HepG2 (cell line): ENCODE results near the gene GLRB. TPM values are rescaled to one million over a fixed set of nuclear protein-coding genes. Genes with fewer than 3 reads are reported as not detected.

Experiments used
- ATAC-seq: fragments of 200-7000 bp; cut with Tn5 transposase; 3 replicates; pipeline ENCODE4 v1.9.1; 2020; ENCODE audit warnings: mild to moderate bottlenecking, moderate library complexity
- BruUV-seq: library from RNA; stranded (reverse); fragments of 400-500 nt; replicated peaks from 2 replicates; lab custom pipeline; 2021; lab: Mats Ljungman, UMichigan
- CTCF ChIA-PET: fragments of 300-600 bp; formaldehyde crosslinking; extraction: SDS; loops from one replicate; lab custom pipeline; 2021; ENCODE audit warnings: low total read pairs, inconsistent platforms, low intra/inter-chr PET ratio; lab: Yijun Ruan, JAX
- POLR2A ChIA-PET: fragments of 350-600 bp; sonication (Branson Sonifier 250); formaldehyde crosslinking; loops from one replicate; lab custom pipeline; 2020; ENCODE audit warnings: antibody characterized with exemption, inconsistent platforms; lab: Yijun Ruan, JAX
- DNase-seq: peaks from one replicate; pipeline ENCODE4 v3.0.0-alpha.2; 2015; ENCODE audit warnings: low spot score
- FAIRE-seq: peaks from 3 replicates; lab custom pipeline; 2011; peaks lifted over from hg19 to GRCh38; lab: Jason Lieb, UNC
- H2AFZ ChIP-seq: one replicate; pipeline ENCODE4 v1.6.1; 2011; ENCODE audit warnings: low read length, inconsistent platforms
- H3K27ac ChIP-seq: fragments of 300-600 bp; 3 replicates; pipeline ENCODE4 v1.8.0; 2011; ENCODE audit warnings: mixed run types, mild to moderate bottlenecking, mixed read lengths, low read length, inconsistent platforms; ENCODE audit not compliant: insufficient read depth; ENCODE audit errors: extremely low read length
- H3K27me3 ChIP-seq, 2 experiments: fragments of 200-600 bp in 1 of 2; 2 replicates in 1 of 2; 3 replicates in 1 of 2; pipeline versions ENCODE4 v1.6.0 to v1.8.0; 2011; ENCODE audit warnings: low read length in 2 of 2, mild to moderate bottlenecking in 2 of 2, moderate library complexity in 2 of 2, inconsistent platforms in 1 of 2; ENCODE audit not compliant: insufficient read depth in 2 of 2, control insufficient read depth in 1 of 2
- H3K36me3 ChIP-seq, 2 experiments: fragments of 200-600 bp in 1 of 2; replicated peaks in 1 of 2; 2 replicates in 1 of 2; 3 replicates in 1 of 2; pipeline versions ENCODE4 v1.5.1 to v1.8.0; 2011; ENCODE audit warnings: low read length in 2 of 2, inconsistent platforms in 1 of 2; ENCODE audit not compliant: insufficient read depth in 2 of 2, control insufficient read depth in 1 of 2
- H3K4me1 ChIP-seq: 2 replicates; pipeline ENCODE4 v1.5.1; 2012; ENCODE audit warnings: low read length, inconsistent platforms; ENCODE audit not compliant: insufficient read depth
- H3K4me2 ChIP-seq: 2 replicates; pipeline ENCODE4 v1.6.0; 2011; ENCODE audit warnings: low read depth, low read length, inconsistent platforms
- H3K4me3 ChIP-seq, 3 experiments: fragments of 200-600 bp in 1 of 3; sonication (generic), shearing (Covaris generic) in 1 of 3; replicated peaks in 1 of 3; 2 replicates each; pipeline ENCODE4 v1.5.1; 2011 to 2016; ENCODE audit warnings: low read length in 3 of 3, inconsistent platforms in 2 of 3, low read depth in 2 of 3, mild to moderate bottlenecking in 2 of 3, control low read depth in 1 of 3, mixed read lengths in 1 of 3; ENCODE audit not compliant: insufficient read depth in 1 of 3
- H3K79me2 ChIP-seq: one replicate; pipeline ENCODE4 v1.6.1; 2011; ENCODE audit warnings: low read length, inconsistent platforms; ENCODE audit not compliant: insufficient read depth
- H3K9ac ChIP-seq: 2 replicates; pipeline ENCODE4 v1.6.0; 2011; ENCODE audit warnings: mild to moderate bottlenecking, low read depth, low read length, inconsistent platforms; ENCODE audit not compliant: insufficient read depth
- H3K9me3 ChIP-seq: 2 replicates; pipeline ENCODE4 v1.5.1; 2012; ENCODE audit warnings: mild to moderate bottlenecking, low read length
- H4K20me1 ChIP-seq: 2 replicates; pipeline ENCODE4 v1.6.0; 2011; ENCODE audit warnings: inconsistent platforms, mild to moderate bottlenecking, low read length, moderate library complexity; ENCODE audit not compliant: insufficient read depth
- CENPT ChIP-seq: sonication (generic); formaldehyde crosslinking; IDR thresholded peaks from 2 replicates; pipeline ENCODE4 v1.8.0; 2022; ENCODE audit warnings: low read depth, mild to moderate bottlenecking, moderate library complexity, missing genetic modification reagents
- CENPX ChIP-seq: sonication (generic); formaldehyde crosslinking; IDR thresholded peaks from 2 replicates; pipeline ENCODE4 v1.9.0; 2021; ENCODE audit warnings: mild to moderate bottlenecking, missing genetic modification reagents, moderate library complexity
- HHEX ChIP-seq: IDR thresholded peaks from 2 replicates; pipeline ENCODE4 v1.6.1; 2016; ENCODE audit warnings: control low read depth
- HNRNPH1 ChIP-seq: fragments of 200-400 bp; formaldehyde crosslinking; optimal IDR thresholded peaks from 2 replicates; pipeline ENCODE3; 2017; ENCODE audit warnings: mild to moderate bottlenecking, low read depth, low read length
- NAIF1 ChIP-seq: sonication (generic); formaldehyde crosslinking; IDR thresholded peaks from 2 replicates; pipeline ENCODE4 v1.5.0; 2020; ENCODE audit warnings: mild to moderate bottlenecking, missing genetic modification reagents, borderline replicate concordance
- ONECUT2 ChIP-seq: sonication (generic); formaldehyde crosslinking; IDR thresholded peaks from 2 replicates; pipeline ENCODE4 v1.4.0; 2020; ENCODE audit warnings: missing genetic modification reagents
- SMC3 ChIP-seq: IDR thresholded peaks from 2 replicates; pipeline ENCODE4 v1.6.1; 2011; ENCODE audit warnings: low read length, improper control_type of control experiment
- SMYD3 ChIP-seq: sonication (generic); formaldehyde crosslinking; IDR thresholded peaks from 2 replicates; pipeline ENCODE4 v1.8.1; 2023; ENCODE audit warnings: mild to moderate bottlenecking, missing genetic modification reagents
- SRSF4 ChIP-seq: fragments of 200-400 bp; formaldehyde crosslinking; IDR thresholded peaks from one replicate; pipeline ENCODE4 v1.6.1; 2018; ENCODE audit warnings: mild to moderate bottlenecking, low read depth, low read length, moderate library complexity; ENCODE audit not compliant: poor library complexity, severe bottlenecking
- ZNF292 ChIP-seq: sonication (generic); formaldehyde crosslinking; IDR thresholded peaks from 2 replicates; pipeline ENCODE4 v1.8.1; 2022; ENCODE audit warnings: mild to moderate bottlenecking, low read depth, missing genetic modification reagents, borderline replicate concordance
- ZNF629 ChIP-seq: sonication (generic); formaldehyde crosslinking; conservative IDR thresholded peaks from 2 replicates; pipeline ENCODE4 v1.5.0; 2020; ENCODE audit warnings: missing genetic modification reagents
- ZNF713 ChIP-seq: sonication (generic); formaldehyde crosslinking; IDR thresholded peaks from 2 replicates; pipeline ENCODE4 v1.4.0; 2020; ENCODE audit warnings: mild to moderate bottlenecking, missing genetic modification reagents
- WGBS: methylation state at CpG from one replicate; pipeline ENCODE4 v1.1.6; 2017; ENCODE audit warnings: low lambda C conversion rate; 5-methylcytosine and 5-hydroxymethylcytosine counted together
- in situ Hi-C: cut with HindIII; loops from 2 replicates; pipeline ENCODE4 v1.10.0; 2017; ENCODE audit warnings: low pct_unique_long_range_greater_than_20kb; ENCODE audit not compliant: extremely low pct_ligation_motif_present
- intact Hi-C: fragments of 100-400 bp; cut with micrococcal nuclease; formaldehyde crosslinking; loops from one replicate; pipeline ENCODE4 v1.10.0; 2022; ENCODE audit not compliant: unreplicated experiment
- polyA plus RNA-seq, 8 experiments: library from polyadenylated mRNA; depleted of rRNA in 3 of 8; stranded (reverse) in 7 of 8; unstranded in 1 of 8; fragments of >200 nt; fragmentation: Illumina TruSeq in 4 of 8; extraction: Trizol in 4 of 8; gene quantifications; 2 replicates each; pipeline versions ENCODE4 v1.2.1 to v1.2.3, GENCODE V29; 2011 to 2016; ENCODE audit warnings: low read depth in 4 of 8, missing spikeins in 1 of 8, mixed read lengths in 1 of 8; ENCODE audit not compliant: insufficient read depth in 1 of 8
- total RNA-seq, 5 experiments: library from RNA; depleted of rRNA; stranded (reverse); fragments of >200 nt; fragmentation: Illumina TruSeq; extraction: Trizol; gene quantifications; 2 replicates each; pipeline ENCODE4 v1.2.3, GENCODE V29; 2016; ENCODE audit warnings: low read depth in 1 of 5
- TF ChIP-seq, protein P1 (sequence below): sonication (generic); formaldehyde crosslinking; IDR thresholded peaks from 2 replicates; pipeline ENCODE4 v1.4.0; 2020; ENCODE audit warnings: missing genetic modification reagents
- TF ChIP-seq, protein P2 (sequence below): sonication (generic); formaldehyde crosslinking; IDR thresholded peaks from 2 replicates; pipeline ENCODE4 v1.4.0; 2020; ENCODE audit warnings: mild to moderate bottlenecking, missing genetic modification reagents
- TF ChIP-seq, protein P3 (sequence below): sonication (generic); formaldehyde crosslinking; IDR thresholded peaks from 2 replicates; pipeline ENCODE4 v1.5.0; 2020; ENCODE audit warnings: mild to moderate bottlenecking, missing genetic modification reagents, moderate library complexity

Gene GLRB
- total and polyA plus RNA-seq, 2 of the 13 experiments (the other 11 are each of a cell fraction or from before 2014, with no cell fraction given) = 0.17 to 0.24 TPM

DNA sequence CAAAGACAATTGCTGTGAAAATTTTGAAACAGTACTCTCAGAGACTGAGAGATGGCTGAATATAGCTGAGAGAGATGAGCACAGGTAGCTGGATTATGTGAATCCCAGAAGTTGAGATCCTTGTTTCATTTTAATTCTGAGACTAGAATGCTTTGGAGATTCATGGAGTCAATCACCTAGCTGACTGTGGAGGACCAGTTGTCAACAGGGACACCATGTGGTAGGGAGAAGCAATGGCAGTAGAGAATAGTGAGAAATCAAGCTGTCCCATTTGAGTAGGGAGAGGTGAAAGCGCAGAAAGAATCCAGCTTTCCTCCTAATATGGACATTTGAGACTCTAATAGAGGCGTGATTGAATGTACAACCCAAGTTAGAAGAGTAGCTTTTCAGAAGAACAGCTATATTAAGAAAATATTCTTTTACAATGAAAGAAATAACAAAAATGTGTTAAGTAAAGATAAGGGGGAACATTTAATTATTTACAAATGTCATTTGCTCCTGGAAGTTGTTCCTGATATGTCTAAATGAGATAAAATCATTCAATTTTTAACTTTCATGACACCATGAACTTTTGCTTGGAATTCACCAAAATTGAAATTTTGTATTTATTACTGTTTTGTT is 30.3 kb upstream of the GLRB start:
- no TSS peak for BruUV-seq
- no peak overlapping the region for H3K9ac ChIP-seq
- H3K4me3 ChIP-seq = no peak overlapping the region
- 34% methylated on average over 2 of the region's 2 CpGs for WGBS
- no peaks in the 10 kb centered on the region for H3K9me3 ChIP-seq
- POLR2A ChIA-PET = interaction anchor here (0.7 kb wide), 1 partner anchor 76 kb away, joined by 3 read pairs; no protein-coding TSS in a partner anchor
- FAIRE-seq (peak; percentile 79), DNase-seq (peak; percentile 47), ATAC-seq (peak; percentile 96)
- H3K4me2 ChIP-seq = no peak overlapping the region
- no peak overlapping the region for H2AFZ ChIP-seq
- H3K4me1 ChIP-seq = no peaks in the 10 kb centered on the region
- intact Hi-C loops (loop anchor here (1.0 to 10.0 kb wide), 5 partner anchors 63 to 570 kb away; partner anchors contain the start of gene PDGFC), in situ Hi-C loops (loop anchor here (5.0 kb wide), 1 partner anchor 568 kb away; no protein-coding TSS in a partner anchor)
- no peaks in the 10 kb centered on the region for H4K20me1 ChIP-seq
- H3K27ac ChIP-seq = no peak overlapping the region
- 0 out of 5 replicates have a peak, but pooled peaks cover 0 to 3% of the 10 kb centered on the region in 2 experiments for H3K27me3 ChIP-seq
- no peaks in the 10 kb centered on the region for H3K36me3 ChIP-seq
- no peaks in the 10 kb centered on the region for H3K79me2 ChIP-seq
- CTCF ChIA-PET = interaction anchor here (0.8 to 1.6 kb wide), 3 partner anchors 63 to 570 kb away, joined by 3 to 19 read pairs (median 3); partner anchors contain the start of gene PDGFC
- TF ChIP-seq, protein P1, sequence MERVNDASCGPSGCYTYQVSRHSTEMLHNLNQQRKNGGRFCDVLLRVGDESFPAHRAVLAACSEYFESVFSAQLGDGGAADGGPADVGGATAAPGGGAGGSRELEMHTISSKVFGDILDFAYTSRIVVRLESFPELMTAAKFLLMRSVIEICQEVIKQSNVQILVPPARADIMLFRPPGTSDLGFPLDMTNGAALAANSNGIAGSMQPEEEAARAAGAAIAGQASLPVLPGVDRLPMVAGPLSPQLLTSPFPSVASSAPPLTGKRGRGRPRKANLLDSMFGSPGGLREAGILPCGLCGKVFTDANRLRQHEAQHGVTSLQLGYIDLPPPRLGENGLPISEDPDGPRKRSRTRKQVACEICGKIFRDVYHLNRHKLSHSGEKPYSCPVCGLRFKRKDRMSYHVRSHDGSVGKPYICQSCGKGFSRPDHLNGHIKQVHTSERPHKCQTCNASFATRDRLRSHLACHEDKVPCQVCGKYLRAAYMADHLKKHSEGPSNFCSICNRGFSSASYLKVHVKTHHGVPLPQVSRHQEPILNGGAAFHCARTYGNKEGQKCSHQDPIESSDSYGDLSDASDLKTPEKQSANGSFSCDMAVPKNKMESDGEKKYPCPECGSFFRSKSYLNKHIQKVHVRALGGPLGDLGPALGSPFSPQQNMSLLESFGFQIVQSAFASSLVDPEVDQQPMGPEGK (CRISPR knock-in tag) = no peak
- TF ChIP-seq CENPT (CRISPR knock-in tag) (no peak), HNRNPH1 (no peak), ZNF292 (CRISPR knock-in tag) (no peak), SMYD3 (CRISPR knock-in tag) (no peak), ZNF629 (no peak), SRSF4 (no peak), CENPX (CRISPR knock-in tag) (no peak), ONECUT2 (CRISPR knock-in tag) (no peak), NAIF1 (CRISPR knock-in tag) (no peak), SMC3 (peak; percentile 85), HHEX (CRISPR knock-in tag) (no peak), ZNF713 (CRISPR knock-in tag) (no peak)
- TF ChIP-seq, protein P2, sequence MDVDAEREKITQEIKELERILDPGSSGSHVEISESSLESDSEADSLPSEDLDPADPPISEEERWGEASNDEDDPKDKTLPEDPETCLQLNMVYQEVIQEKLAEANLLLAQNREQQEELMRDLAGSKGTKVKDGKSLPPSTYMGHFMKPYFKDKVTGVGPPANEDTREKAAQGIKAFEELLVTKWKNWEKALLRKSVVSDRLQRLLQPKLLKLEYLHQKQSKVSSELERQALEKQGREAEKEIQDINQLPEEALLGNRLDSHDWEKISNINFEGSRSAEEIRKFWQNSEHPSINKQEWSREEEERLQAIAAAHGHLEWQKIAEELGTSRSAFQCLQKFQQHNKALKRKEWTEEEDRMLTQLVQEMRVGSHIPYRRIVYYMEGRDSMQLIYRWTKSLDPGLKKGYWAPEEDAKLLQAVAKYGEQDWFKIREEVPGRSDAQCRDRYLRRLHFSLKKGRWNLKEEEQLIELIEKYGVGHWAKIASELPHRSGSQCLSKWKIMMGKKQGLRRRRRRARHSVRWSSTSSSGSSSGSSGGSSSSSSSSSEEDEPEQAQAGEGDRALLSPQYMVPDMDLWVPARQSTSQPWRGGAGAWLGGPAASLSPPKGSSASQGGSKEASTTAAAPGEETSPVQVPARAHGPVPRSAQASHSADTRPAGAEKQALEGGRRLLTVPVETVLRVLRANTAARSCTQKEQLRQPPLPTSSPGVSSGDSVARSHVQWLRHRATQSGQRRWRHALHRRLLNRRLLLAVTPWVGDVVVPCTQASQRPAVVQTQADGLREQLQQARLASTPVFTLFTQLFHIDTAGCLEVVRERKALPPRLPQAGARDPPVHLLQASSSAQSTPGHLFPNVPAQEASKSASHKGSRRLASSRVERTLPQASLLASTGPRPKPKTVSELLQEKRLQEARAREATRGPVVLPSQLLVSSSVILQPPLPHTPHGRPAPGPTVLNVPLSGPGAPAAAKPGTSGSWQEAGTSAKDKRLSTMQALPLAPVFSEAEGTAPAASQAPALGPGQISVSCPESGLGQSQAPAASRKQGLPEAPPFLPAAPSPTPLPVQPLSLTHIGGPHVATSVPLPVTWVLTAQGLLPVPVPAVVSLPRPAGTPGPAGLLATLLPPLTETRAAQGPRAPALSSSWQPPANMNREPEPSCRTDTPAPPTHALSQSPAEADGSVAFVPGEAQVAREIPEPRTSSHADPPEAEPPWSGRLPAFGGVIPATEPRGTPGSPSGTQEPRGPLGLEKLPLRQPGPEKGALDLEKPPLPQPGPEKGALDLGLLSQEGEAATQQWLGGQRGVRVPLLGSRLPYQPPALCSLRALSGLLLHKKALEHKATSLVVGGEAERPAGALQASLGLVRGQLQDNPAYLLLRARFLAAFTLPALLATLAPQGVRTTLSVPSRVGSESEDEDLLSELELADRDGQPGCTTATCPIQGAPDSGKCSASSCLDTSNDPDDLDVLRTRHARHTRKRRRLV (CRISPR knock-in tag) = no peak
- TF ChIP-seq, protein P3, sequence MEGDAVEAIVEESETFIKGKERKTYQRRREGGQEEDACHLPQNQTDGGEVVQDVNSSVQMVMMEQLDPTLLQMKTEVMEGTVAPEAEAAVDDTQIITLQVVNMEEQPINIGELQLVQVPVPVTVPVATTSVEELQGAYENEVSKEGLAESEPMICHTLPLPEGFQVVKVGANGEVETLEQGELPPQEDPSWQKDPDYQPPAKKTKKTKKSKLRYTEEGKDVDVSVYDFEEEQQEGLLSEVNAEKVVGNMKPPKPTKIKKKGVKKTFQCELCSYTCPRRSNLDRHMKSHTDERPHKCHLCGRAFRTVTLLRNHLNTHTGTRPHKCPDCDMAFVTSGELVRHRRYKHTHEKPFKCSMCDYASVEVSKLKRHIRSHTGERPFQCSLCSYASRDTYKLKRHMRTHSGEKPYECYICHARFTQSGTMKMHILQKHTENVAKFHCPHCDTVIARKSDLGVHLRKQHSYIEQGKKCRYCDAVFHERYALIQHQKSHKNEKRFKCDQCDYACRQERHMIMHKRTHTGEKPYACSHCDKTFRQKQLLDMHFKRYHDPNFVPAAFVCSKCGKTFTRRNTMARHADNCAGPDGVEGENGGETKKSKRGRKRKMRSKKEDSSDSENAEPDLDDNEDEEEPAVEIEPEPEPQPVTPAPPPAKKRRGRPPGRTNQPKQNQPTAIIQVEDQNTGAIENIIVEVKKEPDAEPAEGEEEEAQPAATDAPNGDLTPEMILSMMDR = peak; percentile 83
